ENCODE measurements around the gene ADGRD1.

GRCh38 chr12:131084341-131085011, 130.8 kb downstream of the ADGRD1 start:
- TF ChIP-seq CTCF (IDR thresholded peaks at IDR 0.05) = no peak
- TF ChIP-seq EP300 (IDR thresholded peaks at IDR 0.05; ENCODE audit: low read depth) = no peak
